ENCODE results near the gene TKT.

The TKT gene

GRCh38 chr3:53180305-53181023 is 75.4 kb downstream of the TKT start:
- no peak for DNase-seq (ENCODE audit: low read depth)

- DNase-seq (ENCODE audit: low read depth), result no peak
Observed at GRCh38 chr3:53179580-53179979, 76.2 kb downstream of the TKT start.

- no peak for DNase-seq (ENCODE audit: low read depth)
Observed at GRCh38 chr3:53178246-53178645, 77.6 kb downstream of the TKT start.

- no peak for DNase-seq (ENCODE audit: low read depth)
Observed at GRCh38 chr3:53175613-53176540, 79.9 kb downstream of the TKT start.

Measured in stimulated activated CD4-positive, alpha-beta T cell treated with anti-CD3 and anti-CD28 coated beads, Interleukin-2, amount 100 ng/mL, for 4 hours (primary cell).